Measurements from ENCODE around the gene COG5. TPM values are rescaled to one million over a fixed set of nuclear protein-coding genes. Genes with fewer than 3 reads are reported as not detected.

Gene COG5
- total and polyA plus RNA-seq, 3 donors from 2014 or later: 27.1 to 76.1 (median 70.6) TPM

GRCh38 chr7:107276220-107276827 lies 287.4 kb downstream of the COG5 start:
- Histone ChIP-seq H3K4me1 (no peaks in the 10 kb centered on the region), H3K27ac (no peak overlapping the region), H3K36me3 (ENCODE audit: low read depth, missing control alignments) (no peaks in the 10 kb centered on the region), H3K27me3 (no peaks in the 10 kb centered on the region), H3K4me3 (no peak overlapping the region), H3K9me3 (no peaks in the 10 kb centered on the region)
- no peak for TF ChIP-seq POLR2A (IDR thresholded peaks at IDR 0.05)
- no peak for TF ChIP-seq CTCF (IDR thresholded peaks at IDR 0.05)
- DNase-seq: no peak
- intact Hi-C loops (cut with DNase I; ENCODE audit: low total_unique reads): no loop called here
- WGBS, 2 donors: 92 to 96% methylated on average over 4 of the region's 4 CpGs

- no peaks in the 10 kb centered on the region for H3K4me1 ChIP-seq
- DNase-seq: no peak
- no peak overlapping the region for H3K4me3 ChIP-seq
- intact Hi-C loops (cut with DNase I; ENCODE audit: low total_unique reads): no loop called here
- TF ChIP-seq POLR2A (IDR thresholded peaks at IDR 0.05): no peak
- TF ChIP-seq CTCF (IDR thresholded peaks at IDR 0.05): no peak
- WGBS, 2 donors: 81 to 92% methylated on average over 5 of the region's 5 CpGs
- no peaks in the 10 kb centered on the region for H3K27me3 ChIP-seq
- H3K27ac ChIP-seq: no peak overlapping the region
- no peaks in the 10 kb centered on the region for H3K9me3 ChIP-seq
- H3K36me3 ChIP-seq (ENCODE audit: low read depth, missing control alignments): no peaks in the 10 kb centered on the region
These were observed 289.2 kb downstream of the COG5 start for GRCh38 chr7:107274506-107274905.

- Histone ChIP-seq H3K27ac (no peak overlapping the region), H3K9me3 (no peaks in the 10 kb centered on the region), H3K4me3 (no peak overlapping the region), H3K4me1 (no peaks in the 10 kb centered on the region), H3K36me3 (ENCODE audit: low read depth, missing control alignments) (no peaks in the 10 kb centered on the region), H3K27me3 (no peaks in the 10 kb centered on the region)
- WGBS, 2 donors: 60 to 71% methylated on average over 3 of the region's 3 CpGs
- intact Hi-C loops (cut with DNase I; ENCODE audit: low total_unique reads): no loop called here
- TF ChIP-seq CTCF (IDR thresholded peaks at IDR 0.05): no peak
- TF ChIP-seq POLR2A (IDR thresholded peaks at IDR 0.05): no peak
- no peak for DNase-seq
These were observed 293.9 kb downstream of the COG5 start for GRCh38 chr7:107269790-107270189.

GRCh38 chr7:107268594-107268993 lies 295.1 kb downstream of the COG5 start:
- WGBS, 2 donors: 86 to 100% methylated on average over 2 of the region's 2 CpGs
- no peak overlapping the region for H3K4me3 ChIP-seq
- intact Hi-C loops (cut with DNase I; ENCODE audit: low total_unique reads): no loop called here
- H3K36me3 ChIP-seq (ENCODE audit: low read depth, missing control alignments): no peaks in the 10 kb centered on the region
- no peaks in the 10 kb centered on the region for H3K9me3 ChIP-seq
- TF ChIP-seq POLR2A (IDR thresholded peaks at IDR 0.05): no peak
- no peak for TF ChIP-seq CTCF (IDR thresholded peaks at IDR 0.05)
- no peaks in the 10 kb centered on the region for H3K4me1 ChIP-seq
- no peaks in the 10 kb centered on the region for H3K27me3 ChIP-seq
- no peak overlapping the region for H3K27ac ChIP-seq
- no peak for DNase-seq

GRCh38 chr7:107267138-107267537 lies 296.6 kb downstream of the COG5 start:
- no peaks in the 10 kb centered on the region for H3K4me1 ChIP-seq
- H3K27me3 ChIP-seq: no peaks in the 10 kb centered on the region
- TF ChIP-seq POLR2A (IDR thresholded peaks at IDR 0.05) (no peak), CTCF (IDR thresholded peaks at IDR 0.05) (no peak)
- no peaks in the 10 kb centered on the region for H3K36me3 ChIP-seq (ENCODE audit: low read depth, missing control alignments)
- 90 to 96% methylated on average over 1 of the region's 1 CpG for WGBS, 2 donors
- H3K27ac ChIP-seq: no peak overlapping the region
- intact Hi-C loops (cut with DNase I; ENCODE audit: low total_unique reads): no loop called here
- DNase-seq: no peak
- H3K9me3 ChIP-seq: no peaks in the 10 kb centered on the region
- H3K4me3 ChIP-seq: no peak overlapping the region
